ENCODE results near the gene ZFYVE27.

The ZFYVE27 gene

GRCh38 chr10:97798958-97799610, 62.2 kb downstream of the ZFYVE27 start:
- DNase-seq: no peak

DNA sequence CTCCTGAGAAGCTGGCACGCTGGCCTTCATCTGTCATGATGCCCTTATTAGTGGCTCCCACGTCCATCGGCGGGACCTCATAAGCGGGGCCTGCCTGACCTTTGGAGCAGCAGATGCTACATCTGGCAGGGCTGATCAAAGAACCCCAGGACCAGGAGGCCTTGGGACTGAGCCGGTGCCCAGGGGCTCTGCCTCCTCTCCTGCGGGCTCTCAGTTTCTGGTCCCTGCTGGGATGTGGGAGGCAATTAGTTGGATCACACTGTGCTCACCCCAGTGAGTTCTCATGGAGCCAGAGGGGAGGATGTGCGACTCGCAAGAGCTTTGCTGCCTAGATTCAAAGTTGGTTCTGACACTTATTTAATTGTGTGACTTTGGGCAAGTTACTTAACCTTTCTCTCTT, 63.5 kb downstream of the ZFYVE27 start:
- no peak for DNase-seq

- DNase-seq: no peak
These were observed 64.5 kb downstream of the ZFYVE27 start for GRCh38 chr10:97801422-97801821.

DNA sequence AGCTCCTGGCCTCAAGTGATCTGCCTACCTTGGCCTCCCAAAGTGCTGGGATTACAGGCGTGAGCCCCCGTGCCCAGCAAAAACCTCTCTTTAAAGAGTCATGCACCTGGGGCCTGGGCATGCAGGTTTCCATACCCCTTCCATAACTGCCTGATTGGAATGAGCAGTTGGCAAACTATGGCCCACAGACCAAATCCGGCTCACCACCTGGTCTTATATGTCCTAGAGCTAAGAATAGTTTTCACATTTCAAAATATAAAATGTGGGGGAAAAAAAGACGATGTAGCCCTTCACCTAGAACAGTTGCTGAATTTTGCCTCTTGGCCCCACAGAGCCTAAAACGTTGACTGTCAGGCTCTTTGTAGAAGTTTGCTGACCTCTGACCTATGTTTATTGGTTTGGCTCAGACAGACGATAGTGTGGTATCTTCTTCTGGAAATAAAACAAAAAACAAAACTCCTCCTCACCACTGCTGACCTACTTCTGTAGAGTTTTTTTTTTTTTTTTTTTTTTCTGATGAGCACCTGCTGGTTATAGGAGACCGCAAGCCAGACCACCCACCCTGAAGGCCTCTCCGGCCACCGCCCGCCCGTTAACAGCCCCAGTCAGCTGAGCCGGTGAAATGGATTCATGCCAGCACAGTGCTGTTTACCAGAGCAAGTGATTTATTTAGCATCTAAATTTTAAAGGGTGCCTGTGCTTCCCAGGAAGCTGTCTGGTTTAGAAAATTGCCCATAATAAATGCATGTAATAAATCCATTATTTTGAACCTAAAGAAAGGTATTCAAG, 68.4 kb downstream of the ZFYVE27 start:
- no peak for DNase-seq

- DNase-seq: no peak
These were observed 69.0 kb downstream of the ZFYVE27 start for GRCh38 chr10:97805949-97806348.

DNA sequence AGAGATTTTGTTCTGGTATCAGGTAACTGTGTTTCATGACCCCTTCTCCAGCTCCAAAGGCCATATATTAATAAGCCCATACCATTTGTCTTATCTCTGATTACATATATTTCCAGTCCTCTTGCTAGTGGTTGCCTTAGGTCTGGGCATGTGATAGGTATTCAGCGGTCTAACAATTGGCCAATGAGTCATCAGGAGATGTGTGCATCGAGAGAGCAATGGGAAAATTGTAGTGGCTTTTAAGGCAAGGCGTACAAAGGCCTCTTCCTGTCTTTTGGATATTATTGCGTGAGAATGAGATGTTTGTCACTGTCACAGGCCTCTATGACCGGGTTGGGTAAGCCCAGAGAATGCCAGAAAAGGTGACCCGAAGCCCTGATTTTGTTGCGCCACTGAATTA, 73.5 kb downstream of the ZFYVE27 start:
- DNase-seq: no peak

Measured in CD4-positive, alpha-beta T cell treated with Interleukin-4 for 1 hour (primary cell).